ENCODE measurements around the gene GALNT10. TPM values are rescaled to one million over a fixed set of nuclear protein-coding genes. Genes with fewer than 3 reads are reported as not detected.

The GALNT10 gene
- total and polyA plus RNA-seq, 2 donors from 2014 or later, result 13.0 to 44.3 TPM

DNA sequence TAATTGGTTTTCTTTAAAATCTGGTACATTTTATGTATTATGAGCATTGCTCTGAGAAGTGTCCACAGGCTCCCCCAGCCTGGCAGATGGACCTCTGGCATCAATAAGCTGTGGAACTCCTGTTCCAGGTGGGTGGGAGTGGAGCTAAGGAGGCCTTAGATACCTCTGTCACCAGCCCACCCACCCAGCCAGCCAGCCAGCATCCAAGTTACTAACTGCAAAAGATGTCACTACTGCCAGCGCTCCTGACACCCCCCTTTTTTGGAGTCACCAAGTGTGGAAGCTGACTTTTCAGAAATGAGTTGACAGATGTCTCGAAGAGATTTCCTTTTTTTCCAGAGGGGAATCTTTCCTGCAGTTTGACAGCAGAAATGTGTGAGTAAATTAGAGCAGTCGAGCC, 111.2 kb downstream of the GALNT10 start:
- DNase-seq, result no peak
- Histone ChIP-seq H3K4me1 (ENCODE audit: control insufficient read depth in 2 of 3, insufficient read depth in 2 of 3, low read depth in 1 of 3, low read length in 3 of 3) (peaks cover 0 to 8% (median 0%) of the 10 kb centered on the region in 3 donors), H3K4me3 (ENCODE audit: low read length in 3 of 3) (no peak overlapping the region), H3K27ac (ENCODE audit: low read depth in 2 of 2, low read length in 2 of 2) (no peak overlapping the region), H3K27me3 (ENCODE audit: control insufficient read depth, insufficient read depth, low read length) (no peaks in the 10 kb centered on the region), H3K36me3 (ENCODE audit: control insufficient read depth in 2 of 3, insufficient read depth in 3 of 3, low read length in 3 of 3) (peaks cover 0 to 4% (median 0%) of the 10 kb centered on the region in 3 donors), H3K9me3 (ENCODE audit: control insufficient read depth in 2 of 3, insufficient read depth in 1 of 3, low read length in 3 of 3) (no peaks in the 10 kb centered on the region), H3K9ac (ENCODE audit: low read length in 3 of 3) (no peak overlapping the region)
- TF ChIP-seq, protein P1, sequence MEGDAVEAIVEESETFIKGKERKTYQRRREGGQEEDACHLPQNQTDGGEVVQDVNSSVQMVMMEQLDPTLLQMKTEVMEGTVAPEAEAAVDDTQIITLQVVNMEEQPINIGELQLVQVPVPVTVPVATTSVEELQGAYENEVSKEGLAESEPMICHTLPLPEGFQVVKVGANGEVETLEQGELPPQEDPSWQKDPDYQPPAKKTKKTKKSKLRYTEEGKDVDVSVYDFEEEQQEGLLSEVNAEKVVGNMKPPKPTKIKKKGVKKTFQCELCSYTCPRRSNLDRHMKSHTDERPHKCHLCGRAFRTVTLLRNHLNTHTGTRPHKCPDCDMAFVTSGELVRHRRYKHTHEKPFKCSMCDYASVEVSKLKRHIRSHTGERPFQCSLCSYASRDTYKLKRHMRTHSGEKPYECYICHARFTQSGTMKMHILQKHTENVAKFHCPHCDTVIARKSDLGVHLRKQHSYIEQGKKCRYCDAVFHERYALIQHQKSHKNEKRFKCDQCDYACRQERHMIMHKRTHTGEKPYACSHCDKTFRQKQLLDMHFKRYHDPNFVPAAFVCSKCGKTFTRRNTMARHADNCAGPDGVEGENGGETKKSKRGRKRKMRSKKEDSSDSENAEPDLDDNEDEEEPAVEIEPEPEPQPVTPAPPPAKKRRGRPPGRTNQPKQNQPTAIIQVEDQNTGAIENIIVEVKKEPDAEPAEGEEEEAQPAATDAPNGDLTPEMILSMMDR (IDR thresholded peaks at IDR 0.05; ENCODE audit: borderline replicate concordance, extremely low read depth, insufficient read depth), result no peak
- intact Hi-C loops (cut with DNase I), result no loop called here
- FAIRE-seq, result no peak

DNA sequence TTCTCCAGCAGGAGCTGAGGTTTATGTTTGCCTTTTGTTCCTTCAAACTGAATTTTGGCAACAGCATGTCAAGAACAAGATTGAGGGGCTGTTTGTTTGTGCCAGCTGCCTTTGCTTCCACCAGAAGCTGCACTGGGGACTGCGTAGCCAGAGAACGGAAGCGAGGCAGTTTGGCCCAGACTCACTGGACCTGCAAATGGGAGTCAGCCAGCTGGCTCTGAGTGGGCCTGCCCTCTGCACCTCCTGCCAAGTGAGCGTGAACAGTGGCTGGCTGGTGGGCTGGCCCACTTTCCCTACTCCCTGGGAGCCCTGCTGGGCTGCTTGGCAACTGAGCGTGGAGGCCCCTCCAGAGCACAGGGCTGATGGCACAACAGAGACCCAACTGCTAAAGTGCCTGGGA, 111.6 kb downstream of the GALNT10 start:
- DNase-seq (peak; percentile 75 to 81 (median 76)), FAIRE-seq (no peak)
- Histone ChIP-seq H3K4me3 (ENCODE audit: low read length in 3 of 3) (no peak overlapping the region), H3K9ac (ENCODE audit: low read length in 3 of 3) (no peak overlapping the region), H3K36me3 (ENCODE audit: control insufficient read depth in 2 of 3, insufficient read depth in 3 of 3, low read length in 3 of 3) (peaks cover 0 to 4% (median 0%) of the 10 kb centered on the region in 3 donors), H3K27me3 (ENCODE audit: control insufficient read depth, insufficient read depth, low read length) (no peaks in the 10 kb centered on the region), H3K27ac (ENCODE audit: low read depth in 2 of 2, low read length in 2 of 2) (no peak overlapping the region), H3K4me1 (ENCODE audit: control insufficient read depth in 2 of 3, insufficient read depth in 2 of 3, low read depth in 1 of 3, low read length in 3 of 3) (peaks cover 0 to 8% (median 0%) of the 10 kb centered on the region in 3 donors), H3K9me3 (ENCODE audit: control insufficient read depth in 2 of 3, insufficient read depth in 1 of 3, low read length in 3 of 3) (no peaks in the 10 kb centered on the region)
- TF ChIP-seq, protein P1 (IDR thresholded peaks at IDR 0.05; ENCODE audit: borderline replicate concordance, extremely low read depth, insufficient read depth), result no peak
- intact Hi-C loops (cut with DNase I), result no loop called here

DNA sequence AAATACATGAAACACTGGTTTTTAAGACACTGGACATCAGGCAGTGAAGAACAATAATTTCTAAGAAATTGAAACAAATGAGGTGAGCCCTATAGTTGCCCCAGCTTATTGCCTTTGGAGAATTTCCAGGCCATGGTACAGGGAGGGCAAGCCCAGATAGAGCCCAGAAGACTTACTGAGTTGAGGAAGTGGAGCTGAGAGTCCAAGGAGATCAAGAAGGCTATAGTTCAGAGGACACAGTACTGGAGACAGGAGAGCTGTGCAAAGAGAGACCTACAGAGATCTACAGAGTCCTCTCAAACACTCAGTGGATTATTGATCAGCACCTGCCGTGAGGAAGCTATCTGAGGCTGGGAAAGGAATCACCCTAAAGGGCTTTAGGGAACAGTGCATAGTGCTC, 112.6 kb downstream of the GALNT10 start:
- FAIRE-seq (no peak), DNase-seq (no peak)
- Histone ChIP-seq H3K4me3 (ENCODE audit: low read length in 3 of 3) (no peak overlapping the region), H3K9ac (ENCODE audit: low read length in 3 of 3) (no peak overlapping the region), H3K27me3 (ENCODE audit: control insufficient read depth, insufficient read depth, low read length) (no peaks in the 10 kb centered on the region), H3K36me3 (ENCODE audit: control insufficient read depth in 2 of 3, insufficient read depth in 3 of 3, low read length in 3 of 3) (peaks cover 0 to under 1% (median 0%) of the 10 kb centered on the region in 3 donors), H3K27ac (ENCODE audit: low read depth in 2 of 2, low read length in 2 of 2) (no peak overlapping the region), H3K9me3 (ENCODE audit: control insufficient read depth in 2 of 3, insufficient read depth in 1 of 3, low read length in 3 of 3) (no peaks in the 10 kb centered on the region), H3K4me1 (ENCODE audit: control insufficient read depth in 2 of 3, insufficient read depth in 2 of 3, low read depth in 1 of 3, low read length in 3 of 3) (peaks cover 0 to 8% (median 0%) of the 10 kb centered on the region in 3 donors)
- intact Hi-C loops (cut with DNase I), result no loop called here
- TF ChIP-seq, protein P1 (IDR thresholded peaks at IDR 0.05; ENCODE audit: borderline replicate concordance, extremely low read depth, insufficient read depth), result no peak
